ENCODE results near the gene PAIP2. TPM values are rescaled to one million over a fixed set of nuclear protein-coding genes. Genes with fewer than 3 reads are reported as not detected.
A peak's percentile ranks its signal among the peaks of the same experiment; 100 is the strongest.
"Not testable (repeated sequence)": the region's sequence is repeated elsewhere in the genome, so short reads cannot be mapped to it uniquely, and the experiment has no call there.

PAIP2 gene
- total RNA-seq, 1 experiment from 2014 or later, result 67.8 TPM

GRCh38 chr5:139378101-139378825 is 36.6 kb downstream of the PAIP2 start:
- DNase-seq (ENCODE audit: low read depth), result no peak

GRCh38 chr5:139378941-139379361 is 37.3 kb downstream of the PAIP2 start:
- DNase-seq (ENCODE audit: low read depth), result no peak

GRCh38 chr5:139379626-139380449 is 38.2 kb downstream of the PAIP2 start:
- no peak for DNase-seq (ENCODE audit: low read depth)

- DNase-seq (ENCODE audit: low read depth), result no peak
Observed at GRCh38 chr5:139381837-139382761, 40.4 kb downstream of the PAIP2 start.

GRCh38 chr5:139382807-139383206 is 41.2 kb downstream of the PAIP2 start:
- DNase-seq (ENCODE audit: low read depth), result no peak

GRCh38 chr5:139383275-139383992 is 41.8 kb downstream of the PAIP2 start, which contains the start of gene SLC23A1:
TSS of gene SLC23A1 (minus strand) at chr5:139383297. CDS start at chr5:139383253, 44 bp downstream.
- DNase-seq (ENCODE audit: low read depth), result no peak

- no peak for DNase-seq (ENCODE audit: low read depth)
Observed at GRCh38 chr5:139383993-139384590, 42.4 kb downstream of the PAIP2 start.

GRCh38 chr5:139384591-139385051 is 43.0 kb downstream of the PAIP2 start:
- DNase-seq (ENCODE audit: low read depth), result no peak

GRCh38 chr5:139385061-139386049 is 43.7 kb downstream of the PAIP2 start:
- peak; percentile 37 for DNase-seq (ENCODE audit: low read depth)

- no peak for DNase-seq (ENCODE audit: low read depth)
Observed at GRCh38 chr5:139386050-139386438, 44.4 kb downstream of the PAIP2 start.

GRCh38 chr5:139386956-139387355 is 45.3 kb downstream of the PAIP2 start:
- DNase-seq (ENCODE audit: low read depth), result not testable (repeated sequence)

GRCh38 chr5:139387611-139388197 is 46.0 kb downstream of the PAIP2 start:
- DNase-seq (ENCODE audit: low read depth), result no peak

- no peak for DNase-seq (ENCODE audit: low read depth)
Observed at GRCh38 chr5:139388198-139388821, 46.7 kb downstream of the PAIP2 start.

GRCh38 chr5:139389701-139390638 is 48.3 kb downstream of the PAIP2 start, which contains the start of gene MZB1:
TSS of gene MZB1 (minus strand) at chr5:139389913. CDS start at chr5:139389856, 57 bp downstream.
- DNase-seq (ENCODE audit: low read depth), result no peak

GRCh38 chr5:139390639-139391569 is 49.2 kb downstream of the PAIP2 start:
- no peak for DNase-seq (ENCODE audit: low read depth)

All from M059J (cell line).